Testis (tissue), 2 donors: ENCODE measurements around the gene FLT4.

ENCODE experiments used
- CTCF ChIP-seq, 3 experiments: fragments of 450-650 bp in 2 of 3; fragments of 200-600 bp in 1 of 3; sonication (generic) in 1 of 3; IDR thresholded peaks; one replicate each; pipeline ENCODE4 v1.5.1; 2016 to 2019; ENCODE audit warnings: antibody characterized with exemption in 3 of 3, mild to moderate bottlenecking in 2 of 3, moderate library complexity in 1 of 3
- POLR2A ChIP-seq: fragments of 450-650 bp; IDR thresholded peaks from one replicate; pipeline ENCODE4 v1.6.1; 2017; ENCODE audit warnings: antibody characterized with exemption, mild to moderate bottlenecking, moderate library complexity

DNA sequence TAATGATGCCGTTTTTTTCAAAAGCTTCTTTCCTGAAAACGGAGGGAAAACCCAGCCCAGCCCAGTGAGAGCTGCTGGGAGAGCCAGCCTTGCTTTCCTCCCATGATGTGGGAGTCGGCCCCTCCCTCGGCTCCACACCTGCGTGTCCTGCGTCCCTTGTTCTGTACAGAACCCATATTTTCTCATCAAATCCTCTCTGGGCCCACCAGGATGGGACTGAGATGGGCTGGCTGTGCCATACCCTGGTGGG is 8.9 kb downstream of the FLT4 start:
- TF ChIP-seq CTCF (IDR thresholded peaks at IDR 0.05) (no peak), POLR2A (no peak)
